ENCODE data around the gene TSHZ2.

GRCh38 chr20:53071833-53072232 lies 99.7 kb downstream of the TSHZ2 start:
- TF ChIP-seq RAD21 (IDR thresholded peaks at IDR 0.05; ENCODE audit: low read length) (no peak), POLR2A (IDR thresholded peaks at IDR 0.05; ENCODE audit: low read depth, low read length) (no peak), SMC3 (IDR thresholded peaks at IDR 0.05; ENCODE audit: low read depth, low read length) (no peak), MAZ (IDR thresholded peaks at IDR 0.05; ENCODE audit: borderline replicate concordance, low read depth, low read length) (no peak), USF2 (IDR thresholded peaks at IDR 0.05; ENCODE audit: low read depth, low read length) (no peak)
- TF ChIP-seq, protein P1, sequence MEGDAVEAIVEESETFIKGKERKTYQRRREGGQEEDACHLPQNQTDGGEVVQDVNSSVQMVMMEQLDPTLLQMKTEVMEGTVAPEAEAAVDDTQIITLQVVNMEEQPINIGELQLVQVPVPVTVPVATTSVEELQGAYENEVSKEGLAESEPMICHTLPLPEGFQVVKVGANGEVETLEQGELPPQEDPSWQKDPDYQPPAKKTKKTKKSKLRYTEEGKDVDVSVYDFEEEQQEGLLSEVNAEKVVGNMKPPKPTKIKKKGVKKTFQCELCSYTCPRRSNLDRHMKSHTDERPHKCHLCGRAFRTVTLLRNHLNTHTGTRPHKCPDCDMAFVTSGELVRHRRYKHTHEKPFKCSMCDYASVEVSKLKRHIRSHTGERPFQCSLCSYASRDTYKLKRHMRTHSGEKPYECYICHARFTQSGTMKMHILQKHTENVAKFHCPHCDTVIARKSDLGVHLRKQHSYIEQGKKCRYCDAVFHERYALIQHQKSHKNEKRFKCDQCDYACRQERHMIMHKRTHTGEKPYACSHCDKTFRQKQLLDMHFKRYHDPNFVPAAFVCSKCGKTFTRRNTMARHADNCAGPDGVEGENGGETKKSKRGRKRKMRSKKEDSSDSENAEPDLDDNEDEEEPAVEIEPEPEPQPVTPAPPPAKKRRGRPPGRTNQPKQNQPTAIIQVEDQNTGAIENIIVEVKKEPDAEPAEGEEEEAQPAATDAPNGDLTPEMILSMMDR (conservative IDR thresholded peaks at IDR 0.05; ENCODE audit: low read depth, low read length) = no peak

Data from IMR-90 (cell line).